ENCODE results near the gene FARP2.
A peak's percentile ranks its signal among the peaks of the same experiment; 100 is the strongest.

FARP2 gene

DNA sequence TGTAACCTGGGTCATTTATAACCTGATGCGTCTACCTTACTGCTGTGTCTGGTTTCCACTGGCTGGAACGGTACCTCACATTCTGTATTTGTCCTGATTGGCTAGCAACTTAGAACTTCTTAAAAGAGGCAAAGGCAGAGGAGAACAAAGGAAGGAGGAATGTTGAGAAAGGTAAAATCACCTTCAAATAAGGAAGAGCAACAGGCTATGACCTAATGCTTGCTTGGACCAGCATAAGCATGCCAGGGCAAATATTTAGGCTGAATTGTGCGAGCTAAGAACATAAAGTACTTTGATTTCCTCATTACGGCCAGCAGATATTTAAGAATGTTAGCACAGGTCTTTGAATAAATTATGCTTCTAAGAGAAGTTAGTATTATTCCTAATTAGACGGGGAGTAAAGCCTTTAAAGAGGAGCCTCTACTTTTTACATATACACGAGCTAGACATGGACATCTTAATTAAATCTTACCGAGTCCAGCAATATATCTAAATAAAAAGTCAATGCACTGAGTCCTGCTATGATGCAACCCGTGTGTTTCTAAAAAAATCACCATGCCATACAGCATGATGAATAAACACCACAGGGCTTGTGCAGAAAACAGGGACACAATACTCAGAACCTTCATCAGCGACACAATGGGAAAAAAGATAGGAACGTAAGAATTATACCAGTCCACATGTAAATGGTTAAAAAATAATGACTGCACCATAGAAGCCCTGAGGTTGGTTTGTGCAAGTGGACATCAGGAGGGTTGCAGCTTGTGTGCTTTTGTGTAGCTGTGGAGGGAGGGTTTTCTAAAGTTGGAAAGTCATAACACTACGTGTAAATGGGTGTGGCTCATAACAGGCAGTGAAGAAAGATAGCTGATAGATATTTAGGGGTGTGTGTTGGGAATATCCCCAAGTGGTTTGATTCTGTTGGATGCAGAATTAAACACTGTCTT lies 26.1 kb upstream of the FARP2 start:
- no peak for DNase-seq (ENCODE audit: low read depth)

DNA sequence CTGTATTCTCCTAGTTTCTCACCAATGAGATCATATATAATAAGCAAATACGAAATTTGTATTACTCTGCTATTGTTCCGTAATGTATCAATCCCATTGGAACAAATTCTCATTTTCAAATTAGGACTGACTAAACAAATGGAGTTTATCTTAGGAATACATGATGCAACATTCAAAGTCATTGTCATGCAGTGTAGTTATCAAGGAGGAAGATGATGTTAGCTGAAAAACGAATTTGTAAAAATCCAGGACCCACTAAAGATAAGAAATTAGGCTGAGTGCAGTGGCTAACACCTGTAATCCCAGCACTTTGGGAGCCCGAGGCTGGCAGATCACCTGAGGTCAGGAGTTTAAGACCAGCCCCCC lies 25.5 kb upstream of the FARP2 start:
- DNase-seq (ENCODE audit: low read depth) = no peak

DNA sequence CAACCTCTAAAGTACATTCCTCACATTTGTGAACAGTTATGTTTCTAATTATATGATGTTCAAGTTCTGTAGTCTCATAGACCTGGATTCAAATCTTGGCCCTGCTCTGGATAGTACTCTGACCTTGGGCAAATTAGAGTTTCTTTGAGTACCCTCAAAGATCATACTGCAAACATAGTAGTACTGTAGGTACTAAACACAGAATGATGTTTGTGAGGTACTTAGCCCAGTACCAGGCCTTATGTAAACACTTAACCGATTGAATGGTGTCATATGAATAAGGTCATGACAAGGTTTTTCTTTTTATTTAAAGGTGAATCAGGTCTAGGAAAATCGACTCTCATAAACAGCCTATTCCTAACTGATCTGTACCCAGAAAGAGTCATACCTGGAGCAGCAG lies 21.3 kb upstream of the FARP2 start:
- DNase-seq (ENCODE audit: low read depth) = no peak

DNA sequence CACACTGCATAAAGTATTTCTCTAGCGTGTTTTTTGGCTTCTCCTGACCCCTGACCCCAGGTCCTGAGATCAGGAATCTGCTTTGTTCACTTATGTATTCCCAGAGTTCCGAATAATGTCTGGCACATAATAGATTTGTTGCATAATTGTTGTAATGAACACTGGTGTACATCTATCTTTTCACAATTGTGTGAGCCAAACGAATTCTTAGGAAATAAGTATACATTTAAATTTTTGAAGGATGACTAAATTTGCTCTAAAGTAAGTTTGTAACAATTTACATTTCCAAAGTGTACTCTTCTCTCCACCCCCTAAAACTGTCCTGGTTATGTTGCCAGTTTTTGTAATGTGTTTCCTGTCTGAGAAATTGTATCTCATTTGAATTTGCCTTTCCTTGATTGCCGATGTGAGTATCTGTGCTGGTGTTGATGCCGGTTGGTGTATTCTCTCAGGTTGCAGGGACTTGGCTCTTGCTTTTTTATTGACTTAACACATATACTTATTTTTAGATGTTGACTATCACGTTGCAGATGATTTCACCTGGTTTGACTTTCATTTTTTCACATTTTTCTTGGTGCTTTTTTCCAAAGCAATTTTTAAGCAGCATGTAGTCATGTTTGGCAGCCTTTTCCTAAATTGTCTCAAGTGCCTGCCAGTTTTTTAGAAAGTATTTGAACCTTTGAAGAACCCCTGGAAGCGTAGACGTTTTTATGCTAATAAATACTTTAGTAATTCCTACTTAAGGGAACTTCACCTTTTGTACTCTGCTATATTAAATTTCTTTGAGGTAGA lies 16.1 kb upstream of the FARP2 start:
- DNase-seq (ENCODE audit: low read depth) = no peak

DNA sequence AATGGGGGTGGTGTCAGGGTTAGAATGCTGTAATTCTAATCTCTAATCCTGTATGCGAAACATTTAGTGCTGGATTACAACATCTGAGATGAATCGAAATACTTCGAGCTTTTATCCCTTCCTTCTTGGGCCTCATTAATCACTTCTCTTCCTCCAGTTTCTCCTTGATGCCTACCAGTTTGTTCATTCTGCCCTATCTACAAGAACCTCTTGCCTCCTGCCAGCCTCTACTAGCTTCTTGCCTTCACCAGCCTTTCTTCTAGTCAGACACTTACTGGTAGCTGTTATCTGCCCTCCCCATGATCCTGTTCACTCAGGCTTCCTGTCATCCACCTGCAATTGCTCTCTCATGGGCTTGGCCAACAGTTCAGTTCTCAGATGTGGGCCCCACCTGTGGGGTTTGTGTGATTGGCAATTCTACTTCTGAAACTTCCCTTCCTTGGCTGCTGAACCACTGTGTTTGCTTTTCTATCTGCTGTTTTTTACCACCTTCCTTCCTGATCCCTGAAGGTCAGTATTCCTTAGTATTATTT lies 15.4 kb upstream of the FARP2 start:
- DNase-seq (ENCODE audit: low read depth) = no peak

DNA sequence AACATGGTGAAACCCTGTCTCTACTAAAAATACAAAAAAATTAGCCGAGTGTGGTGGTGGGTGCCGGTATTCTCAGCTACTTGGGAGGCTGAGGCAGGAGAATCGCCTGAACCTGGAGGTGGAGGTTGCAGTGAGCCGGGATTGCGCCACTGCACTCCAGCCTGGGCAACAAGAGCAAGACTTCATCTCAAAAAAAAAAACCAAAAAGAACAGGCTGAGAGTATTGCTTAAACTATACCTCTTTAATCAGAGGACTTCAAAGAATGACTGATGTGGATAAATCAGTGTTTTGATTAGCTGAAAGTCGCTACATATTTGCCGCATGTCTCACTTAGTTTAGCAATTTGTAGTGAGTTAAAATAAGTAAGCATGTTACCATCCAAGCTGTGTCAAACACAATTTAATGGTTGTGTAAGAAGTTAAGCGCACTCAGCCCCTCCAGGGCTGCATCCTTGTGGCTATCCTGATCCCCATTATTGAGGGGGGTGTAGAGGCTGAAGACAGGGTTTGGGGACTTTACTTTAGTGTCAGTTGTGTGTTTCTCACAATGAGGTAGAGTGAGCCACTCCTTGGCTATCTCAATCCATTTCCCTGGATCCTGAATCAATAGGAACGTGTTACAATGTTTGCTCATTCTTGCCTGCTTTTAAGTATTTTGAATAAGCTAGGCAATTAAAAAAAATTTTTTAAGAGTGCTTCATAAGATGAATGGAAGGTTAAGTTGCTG lies 11.0 kb upstream of the FARP2 start:
- no peak for DNase-seq (ENCODE audit: low read depth)

DNA sequence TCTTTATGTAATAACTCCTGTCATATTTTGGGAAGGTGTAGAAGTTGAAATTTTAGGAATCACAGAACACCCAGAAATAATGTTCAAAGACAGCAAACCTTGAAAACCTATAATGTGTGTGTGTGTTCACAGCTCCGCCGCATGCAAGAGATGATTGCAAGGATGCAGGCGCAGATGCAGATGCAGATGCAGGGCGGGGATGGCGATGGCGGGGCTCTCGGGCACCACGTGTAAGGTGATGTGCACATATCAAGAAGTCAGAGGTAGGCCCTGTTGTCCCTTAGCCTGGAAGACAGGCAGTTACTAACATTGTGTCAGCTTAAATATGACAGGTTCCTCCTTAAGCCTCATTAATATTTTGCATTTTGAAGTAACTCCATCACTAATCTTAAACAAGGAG lies 6.1 kb upstream of the FARP2 start:
- no peak for DNase-seq (ENCODE audit: low read depth)

DNA sequence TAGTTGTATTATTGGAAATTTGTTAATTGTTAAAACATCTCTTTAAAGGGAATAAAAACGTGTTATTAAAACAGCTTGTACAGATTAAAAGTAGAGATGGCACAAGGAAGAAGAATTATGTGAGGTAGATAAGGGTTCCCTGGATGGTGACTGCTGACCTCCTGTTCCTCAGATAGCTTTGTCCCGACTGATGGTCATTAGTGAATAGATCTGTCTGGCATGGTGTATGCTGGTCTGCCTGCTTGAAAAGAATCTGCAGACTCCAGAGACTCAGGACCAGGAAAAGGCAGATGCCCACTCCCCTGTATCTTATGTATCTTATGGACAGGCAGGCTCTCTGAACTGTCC lies 5.6 kb upstream of the FARP2 start:
- no peak for DNase-seq (ENCODE audit: low read depth)

DNA sequence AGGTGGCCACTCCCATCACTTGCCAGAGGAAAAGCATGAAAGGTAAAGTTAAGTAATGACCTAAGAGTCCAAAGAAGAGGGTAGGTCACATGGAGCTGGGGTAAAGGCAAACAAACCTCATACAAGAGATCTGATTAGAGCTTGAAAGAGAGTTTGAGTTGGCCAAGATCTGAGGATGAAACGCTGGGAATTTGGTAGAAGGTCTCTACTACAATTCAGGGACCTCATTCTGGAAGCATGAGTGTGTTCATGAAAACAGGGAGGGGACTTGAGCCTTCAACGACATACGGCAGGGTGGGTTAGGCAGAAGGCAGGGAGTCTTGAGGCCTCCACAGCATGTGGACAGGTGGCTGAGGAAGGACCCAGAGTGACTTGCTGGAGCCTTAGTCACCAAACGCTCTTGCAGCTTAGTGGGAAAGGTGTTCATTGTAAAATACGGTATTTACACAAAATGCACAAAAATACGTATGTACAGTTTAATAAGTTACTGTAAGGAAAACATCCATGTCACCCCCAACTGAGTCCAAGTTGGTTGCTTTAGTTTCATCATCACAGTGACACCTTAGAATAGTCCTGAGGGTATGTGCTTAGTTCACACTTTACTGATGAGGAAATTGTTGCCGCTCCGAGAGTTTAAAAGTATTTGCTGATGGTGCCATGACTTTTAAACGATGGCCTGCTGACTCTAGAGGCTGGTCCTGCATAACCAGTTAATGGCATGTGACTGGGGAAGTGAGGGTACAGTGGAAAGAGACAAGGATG lies 5.0 kb upstream of the FARP2 start:
- DNase-seq (ENCODE audit: low read depth) = no peak

DNA sequence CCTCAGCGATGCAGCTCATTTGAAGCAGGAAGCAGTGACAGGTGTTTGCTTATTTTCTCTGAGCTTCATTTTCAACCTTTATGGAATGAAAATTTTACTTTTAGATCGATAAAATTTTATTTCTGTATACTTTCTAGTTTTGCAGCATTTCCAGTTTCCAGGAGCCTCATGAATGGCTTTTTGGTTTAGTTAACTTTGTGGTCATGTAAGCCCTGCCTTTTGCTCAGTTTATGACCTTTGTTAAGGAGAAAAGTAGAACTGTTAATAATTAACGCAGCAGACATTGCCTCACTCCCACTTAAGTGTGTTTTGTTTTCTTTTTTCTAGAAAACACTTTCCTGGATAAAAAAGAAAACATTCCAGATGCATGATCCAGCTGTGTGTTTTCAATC lies 4.4 kb upstream of the FARP2 start:
- no peak for DNase-seq (ENCODE audit: low read depth)

DNA sequence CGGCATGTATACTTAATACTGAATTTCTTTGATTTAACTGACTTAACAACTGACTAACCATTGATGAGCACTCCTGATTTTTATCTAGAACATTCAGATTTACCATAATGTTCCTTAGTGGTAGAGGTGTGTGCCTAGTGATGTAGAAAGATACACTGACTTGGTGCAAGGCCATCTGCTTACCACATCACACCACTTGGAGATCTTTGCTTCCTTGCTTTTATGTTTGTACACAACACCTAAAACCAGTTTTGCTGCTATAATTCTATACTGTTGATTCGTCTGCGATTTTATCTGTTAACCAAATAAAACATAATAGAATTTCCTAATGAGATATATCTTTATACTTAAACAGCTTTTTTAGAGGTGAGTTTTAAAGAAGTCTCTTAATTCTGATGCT lies 3.9 kb upstream of the FARP2 start:
- no peak for DNase-seq (ENCODE audit: low read depth)

DNA sequence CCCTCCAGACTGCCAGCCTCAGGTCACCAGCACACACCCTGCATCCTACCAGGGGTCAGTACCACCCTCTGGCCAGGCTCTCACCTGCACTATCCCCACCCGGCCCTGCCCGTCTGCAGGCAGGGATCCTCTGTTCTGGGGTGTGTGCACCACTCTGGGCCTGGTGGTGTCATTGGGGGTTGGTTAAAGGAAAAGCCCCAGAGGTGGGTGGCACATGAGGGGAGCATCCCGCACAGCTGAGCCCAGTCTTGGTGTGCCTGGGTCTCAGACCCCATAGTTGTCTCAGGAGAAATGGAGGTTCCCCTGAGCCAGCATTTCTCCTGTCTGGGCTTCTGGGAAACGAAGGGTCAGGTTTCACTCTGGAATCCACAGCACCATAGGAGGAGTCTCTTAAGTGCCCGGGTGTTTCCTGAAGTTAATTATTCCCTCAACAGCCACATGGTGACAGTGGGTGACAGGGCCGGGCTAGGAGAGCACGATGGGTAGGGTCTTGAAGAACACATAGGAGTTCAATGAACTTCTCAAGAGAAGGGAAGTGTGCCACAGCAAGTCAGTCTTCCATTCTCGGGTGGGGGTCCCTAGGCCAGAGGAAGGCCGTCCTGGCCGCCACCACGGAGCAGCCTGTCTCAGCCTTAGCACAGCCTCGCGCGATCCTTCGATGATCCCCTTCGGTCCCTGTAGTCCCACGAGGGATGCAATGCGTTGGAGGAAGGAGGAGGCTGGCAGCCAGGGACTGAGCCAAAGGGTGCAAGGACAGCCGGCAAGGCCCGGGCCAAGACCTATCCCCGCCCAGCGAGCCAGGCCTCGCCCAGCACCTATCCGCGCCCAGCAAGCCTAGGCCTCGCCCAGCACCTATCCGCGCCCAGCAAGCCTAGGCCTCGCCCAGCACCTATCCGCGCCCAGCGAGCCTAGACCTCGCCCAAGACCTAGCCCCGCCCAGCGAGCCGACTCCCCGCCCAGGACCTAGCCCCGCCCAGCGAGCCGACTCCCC lies 1.1 kb upstream of the FARP2 start:
- peak; percentile 69 for DNase-seq (ENCODE audit: low read depth)

DNA sequence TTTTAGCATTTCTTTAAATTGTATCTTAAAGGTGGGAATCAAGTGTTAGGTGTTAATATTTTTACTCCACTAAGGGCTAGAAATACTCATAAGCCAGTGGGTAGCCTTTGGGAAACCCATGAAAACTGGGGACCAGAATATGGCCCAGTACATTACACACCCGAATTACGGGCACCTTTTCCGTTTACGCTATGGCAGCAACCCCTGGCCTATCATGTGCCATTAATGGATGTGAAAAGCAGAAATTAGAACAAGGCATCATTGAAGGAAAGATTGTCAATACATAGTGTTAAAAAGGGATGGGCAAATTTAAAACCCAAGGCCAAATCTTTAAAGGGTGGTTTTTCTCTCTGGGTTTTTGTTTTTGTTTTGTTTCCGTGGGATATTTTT lies 781 bp downstream of the FARP2 start:
- DNase-seq (ENCODE audit: low read depth) = no peak

DNA sequence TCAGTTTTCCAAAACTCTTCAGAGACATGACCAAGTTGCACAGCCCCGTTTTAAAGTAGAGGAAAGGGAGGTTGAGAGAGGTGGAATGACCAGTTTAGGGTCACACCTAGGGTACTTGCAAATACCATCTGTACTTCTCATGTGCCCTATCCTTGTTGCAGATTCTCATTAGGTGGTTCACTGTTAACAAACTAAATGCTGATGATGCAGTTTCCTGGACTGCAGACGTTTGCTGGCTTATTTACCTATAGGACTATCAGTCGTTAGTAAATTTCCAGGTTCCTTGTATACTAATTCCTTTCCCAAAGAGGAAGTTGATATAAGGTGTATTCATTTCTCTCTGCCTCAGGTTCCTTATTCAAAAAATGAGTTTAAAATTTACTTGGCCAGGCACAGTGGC lies 1.4 kb downstream of the FARP2 start:
- no peak for DNase-seq (ENCODE audit: low read depth)

DNA sequence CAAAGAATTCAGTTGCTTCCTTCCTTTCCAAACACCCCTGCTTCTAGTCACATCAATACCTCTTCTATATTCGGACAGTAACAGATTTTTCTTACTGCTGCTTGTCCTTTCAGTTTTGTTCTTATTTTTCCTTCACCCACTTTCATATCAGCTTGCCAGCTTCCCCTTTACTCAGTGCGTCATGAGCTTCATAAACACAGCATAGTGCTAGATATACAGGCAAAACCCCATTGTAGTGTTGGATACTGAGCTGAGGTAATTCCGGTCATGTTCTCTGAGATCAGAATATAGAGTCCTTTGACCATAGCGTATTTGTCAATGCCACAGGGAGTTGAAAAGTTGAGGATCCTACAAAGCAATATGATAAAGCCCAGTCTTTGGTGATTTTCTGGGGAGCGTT lies 2.4 kb downstream of the FARP2 start:
- no peak for DNase-seq (ENCODE audit: low read depth)

DNA sequence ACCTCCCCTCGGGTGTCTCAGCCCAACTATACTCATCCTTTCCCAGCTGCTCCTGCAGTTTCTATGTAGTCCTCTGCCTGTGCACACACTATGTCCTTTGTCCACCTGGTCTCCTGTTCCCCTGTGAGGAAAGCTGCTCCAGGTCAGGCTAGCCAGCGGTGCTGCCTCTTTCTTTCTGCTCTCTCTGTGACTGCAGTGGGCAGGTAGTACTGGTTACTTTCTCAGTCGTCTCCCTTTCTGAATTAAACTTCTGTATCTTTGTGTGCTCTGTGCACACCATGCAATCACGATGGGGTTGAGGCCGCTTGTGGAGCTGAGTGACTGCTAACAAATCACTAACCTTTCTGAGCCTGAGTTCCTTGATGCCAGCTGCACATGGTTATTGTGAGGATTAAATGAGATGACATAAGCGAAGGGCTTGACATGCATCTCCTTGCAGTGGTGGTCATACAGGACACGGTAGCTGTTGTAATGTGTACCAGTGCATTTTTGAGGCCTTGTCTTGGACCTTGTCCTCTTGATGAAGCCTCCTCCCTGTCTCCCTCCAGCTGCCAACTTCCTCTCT lies 3.5 kb downstream of the FARP2 start:
- DNase-seq (ENCODE audit: low read depth) = no peak

DNA sequence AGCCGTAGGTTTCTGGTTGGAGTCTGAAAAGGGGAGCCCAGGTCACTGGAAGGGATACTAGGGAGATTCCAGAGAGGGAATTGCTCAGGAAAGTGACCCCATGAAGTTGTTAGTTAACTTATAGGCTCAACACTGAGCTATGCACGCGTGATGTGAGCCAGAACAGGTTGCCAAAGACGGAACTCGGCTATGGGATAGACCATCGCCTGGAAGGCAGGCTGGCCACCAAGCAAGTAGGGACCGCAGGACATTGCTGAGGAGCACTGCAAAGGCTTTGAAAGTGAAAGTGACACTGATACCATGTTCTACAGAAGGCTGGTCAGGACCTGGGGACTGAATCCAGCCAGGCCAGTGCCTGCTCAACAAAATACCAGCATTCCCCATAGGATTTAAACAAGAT lies 7.3 kb downstream of the FARP2 start:
- no peak for DNase-seq (ENCODE audit: low read depth)

DNA sequence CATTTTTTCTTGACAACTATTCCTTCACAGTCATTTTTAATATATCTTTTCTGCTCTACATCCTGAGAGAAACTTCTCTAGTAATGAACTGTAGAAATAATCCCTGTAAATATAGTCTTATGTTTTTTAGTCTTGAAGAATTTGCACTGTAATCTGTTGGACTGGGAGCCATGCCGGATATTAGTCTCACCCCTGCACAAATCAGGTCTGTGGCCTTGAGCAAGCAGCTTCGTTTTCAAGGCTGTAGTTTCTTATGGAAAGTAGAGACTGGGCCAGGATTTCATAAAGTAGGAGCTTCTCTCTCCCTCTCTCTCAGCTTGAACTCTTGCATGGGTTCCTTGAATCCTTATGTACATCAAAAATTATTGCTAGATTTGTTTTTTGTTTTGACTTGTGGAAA lies 8.7 kb downstream of the FARP2 start:
- DNase-seq (ENCODE audit: low read depth) = no peak

DNA sequence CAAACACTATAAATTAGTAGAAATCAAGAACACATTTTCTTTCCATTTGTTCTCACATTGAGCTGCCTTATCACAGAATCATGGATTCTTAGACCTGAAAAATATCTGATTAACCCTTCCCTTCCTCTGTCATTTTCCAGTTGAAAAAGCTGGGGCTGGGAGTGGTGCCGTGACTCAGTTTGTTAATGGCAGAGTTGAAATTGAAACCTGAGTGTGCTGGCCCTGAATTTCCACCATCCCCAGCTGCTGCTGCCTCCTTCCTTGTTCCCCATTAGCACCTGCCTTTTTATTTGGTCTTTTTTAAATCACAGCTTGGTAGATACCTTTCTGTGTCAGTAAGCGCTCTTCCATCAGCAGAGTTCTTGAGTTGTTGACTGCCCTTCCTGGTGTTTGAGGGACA lies 10.6 kb downstream of the FARP2 start:
- DNase-seq (ENCODE audit: low read depth) = no peak

DNA sequence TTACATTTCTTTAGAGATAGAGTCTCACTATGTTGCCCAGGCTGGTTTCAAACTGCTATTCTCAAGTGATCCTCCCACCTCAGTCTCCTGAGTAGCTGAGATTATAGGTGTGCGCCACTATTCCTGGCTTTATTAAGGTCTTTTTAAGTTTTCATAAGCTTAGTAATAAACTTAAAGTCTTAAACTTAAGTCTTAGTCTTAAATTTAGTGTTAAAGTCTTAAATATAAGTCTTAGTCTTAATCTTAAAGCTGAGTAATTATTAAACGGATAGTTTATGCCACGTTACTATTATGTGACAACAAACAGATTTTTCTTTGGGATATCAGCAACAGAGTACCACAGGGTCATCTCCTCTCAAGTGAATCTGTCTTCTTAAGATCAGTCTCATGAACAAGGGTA lies 12.6 kb downstream of the FARP2 start:
- no peak for DNase-seq (ENCODE audit: low read depth)

Measured in T-helper 22 cell (primary cell).